Kidney capillary endothelial cell (primary cell): ENCODE results near the gene HNRNPUL1.
"Not testable (repeated sequence)": the region's sequence is repeated elsewhere in the genome, so short reads cannot be mapped to it uniquely, and the experiment has no call there.

Source experiments
- DNase-seq: peaks from one replicate; pipeline ENCODE4 v3.0.0-alpha.2; 2018; ENCODE audit warnings: low spot score

Gene HNRNPUL1

DNA sequence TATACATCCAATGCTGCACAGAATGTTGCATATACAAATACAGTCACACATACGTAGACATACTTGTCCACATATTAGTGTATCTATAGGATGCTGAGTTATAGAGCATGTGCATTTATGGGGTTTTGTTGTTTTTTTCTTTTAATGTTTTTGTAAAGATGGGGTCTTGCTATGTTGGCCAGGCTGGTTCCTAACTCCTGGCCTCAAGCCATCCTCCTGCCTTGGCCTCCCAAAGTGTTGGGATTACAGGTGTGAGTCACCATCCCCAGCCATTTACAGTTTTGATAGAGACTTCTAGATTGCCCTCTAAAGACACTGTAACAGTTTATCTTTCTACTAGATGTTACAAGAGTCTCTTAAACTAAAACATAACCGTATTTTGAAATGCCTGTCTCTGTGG is 14.3 kb downstream of the HNRNPUL1 start:
- DNase-seq = no peak

DNA sequence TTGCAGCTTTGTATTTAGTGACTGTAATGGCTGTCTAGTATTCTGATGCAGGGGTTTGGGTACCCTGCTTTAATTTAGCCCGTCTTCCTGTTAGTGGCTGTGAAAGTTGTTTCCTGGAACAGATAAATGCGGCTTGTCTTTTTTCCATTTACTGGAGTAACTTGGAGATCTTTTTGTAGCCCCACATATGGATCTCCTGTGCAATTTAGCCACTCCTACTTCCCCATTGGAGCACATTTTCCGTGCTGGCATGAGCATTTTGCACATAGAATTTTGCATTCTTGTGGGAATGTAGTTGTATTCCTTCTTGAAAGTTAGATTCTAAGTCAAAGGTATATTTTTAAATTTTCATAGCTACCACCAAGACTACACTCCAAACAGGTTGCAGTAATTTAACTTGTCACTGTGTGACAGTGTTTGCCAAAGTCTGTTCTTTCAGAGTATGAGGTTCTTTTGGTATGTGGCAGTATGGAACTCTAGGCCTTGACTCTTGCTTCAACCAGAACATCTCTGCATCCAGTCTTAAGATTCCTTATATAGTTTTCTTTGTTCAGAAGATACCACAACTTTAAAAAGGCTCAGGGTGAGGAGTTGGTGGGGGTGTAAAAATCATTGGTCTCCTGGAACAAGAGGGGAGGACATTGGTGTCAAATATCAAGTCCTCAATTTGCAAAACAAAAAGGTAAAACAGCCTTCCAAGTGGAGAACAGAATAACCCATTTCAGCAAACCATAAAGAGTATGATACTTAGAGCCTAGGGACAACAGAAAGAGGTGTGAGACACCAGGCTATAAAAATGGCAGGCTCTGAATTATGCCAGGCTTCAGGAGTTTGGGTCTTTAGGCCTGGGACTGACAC is 24.7 kb downstream of the HNRNPUL1 start:
- DNase-seq = no peak

DNA sequence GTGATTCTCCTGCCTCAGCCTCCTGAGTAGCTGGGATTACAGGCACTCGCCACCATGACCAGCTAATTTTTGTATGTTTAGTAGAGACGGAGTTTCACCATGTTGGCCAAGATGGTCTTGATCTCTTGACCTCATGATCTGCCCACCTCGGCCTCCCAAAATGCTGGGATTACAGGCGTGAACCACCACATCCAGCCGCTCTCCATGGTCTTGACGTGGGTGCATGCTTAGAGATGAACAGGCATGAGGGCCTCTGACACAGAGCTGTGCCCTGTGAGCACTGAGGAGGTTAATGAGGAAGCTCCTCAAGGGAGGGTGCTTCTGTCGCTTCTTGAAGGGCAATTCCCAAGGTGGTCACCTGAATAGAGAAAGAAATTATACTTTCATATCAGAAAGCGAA is 25.6 kb downstream of the HNRNPUL1 start:
- DNase-seq = not testable (repeated sequence)

DNA sequence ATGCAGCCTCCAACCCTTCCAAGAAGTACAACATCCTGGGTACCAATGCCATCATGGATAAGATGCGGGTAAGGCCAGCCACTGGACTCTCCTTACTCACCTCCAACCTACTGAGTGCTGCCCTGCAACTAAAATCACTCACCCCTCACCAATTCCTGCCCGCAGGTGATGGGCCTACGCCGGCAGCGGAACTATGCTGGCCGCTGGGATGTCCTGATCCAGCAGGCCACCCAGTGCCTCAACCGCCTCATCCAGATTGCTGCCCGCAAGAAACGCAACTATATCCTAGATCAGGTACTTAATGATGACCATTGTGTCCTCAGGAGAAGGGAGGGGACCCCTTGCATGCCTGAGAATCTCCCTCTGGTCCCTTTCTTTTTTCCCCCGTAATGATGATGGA is 30.2 kb downstream of the HNRNPUL1 start:
- DNase-seq = no peak

DNA sequence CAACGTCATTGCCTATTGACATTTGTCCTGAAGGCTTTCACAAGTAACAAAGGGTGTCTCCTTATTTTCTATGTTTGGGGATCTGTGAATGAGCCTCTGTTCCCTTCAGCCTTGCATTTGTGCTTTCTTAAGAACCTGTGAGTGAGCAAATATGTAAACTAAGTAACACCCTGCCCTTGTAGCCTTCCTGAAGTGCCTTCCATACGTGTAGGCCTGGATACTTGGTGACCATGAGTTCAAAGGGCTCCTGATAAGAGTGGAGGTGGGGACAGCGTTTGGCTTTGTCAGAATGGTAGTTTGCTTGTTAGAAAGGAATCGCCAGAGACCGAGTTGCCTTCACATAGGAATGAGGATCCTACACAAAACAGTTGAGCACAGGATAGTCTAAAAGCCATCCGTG is 31.3 kb downstream of the HNRNPUL1 start:
- no peak for DNase-seq

DNA sequence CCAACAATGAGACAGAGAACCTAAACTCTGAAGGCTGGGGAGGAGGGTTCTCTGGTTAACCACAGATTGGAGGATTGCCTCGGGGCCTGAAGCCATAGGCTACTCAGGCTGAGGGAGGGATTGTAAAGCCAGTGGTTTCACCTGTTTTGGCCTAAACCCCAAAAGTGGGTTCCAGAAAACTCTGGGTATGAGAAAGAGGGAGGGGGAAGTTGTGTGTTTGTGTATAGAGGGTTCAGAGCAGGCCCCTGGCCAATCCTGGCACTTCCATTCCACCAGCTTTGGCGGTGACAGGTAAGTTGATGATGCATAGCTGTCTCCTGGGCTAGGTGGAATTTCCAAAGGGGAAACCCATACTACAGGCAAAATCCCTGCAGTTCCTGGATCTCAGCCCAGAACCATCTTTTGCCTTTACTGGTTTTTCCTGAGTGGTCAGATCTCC is 32.3 kb downstream of the HNRNPUL1 start:
- DNase-seq = no peak

DNA sequence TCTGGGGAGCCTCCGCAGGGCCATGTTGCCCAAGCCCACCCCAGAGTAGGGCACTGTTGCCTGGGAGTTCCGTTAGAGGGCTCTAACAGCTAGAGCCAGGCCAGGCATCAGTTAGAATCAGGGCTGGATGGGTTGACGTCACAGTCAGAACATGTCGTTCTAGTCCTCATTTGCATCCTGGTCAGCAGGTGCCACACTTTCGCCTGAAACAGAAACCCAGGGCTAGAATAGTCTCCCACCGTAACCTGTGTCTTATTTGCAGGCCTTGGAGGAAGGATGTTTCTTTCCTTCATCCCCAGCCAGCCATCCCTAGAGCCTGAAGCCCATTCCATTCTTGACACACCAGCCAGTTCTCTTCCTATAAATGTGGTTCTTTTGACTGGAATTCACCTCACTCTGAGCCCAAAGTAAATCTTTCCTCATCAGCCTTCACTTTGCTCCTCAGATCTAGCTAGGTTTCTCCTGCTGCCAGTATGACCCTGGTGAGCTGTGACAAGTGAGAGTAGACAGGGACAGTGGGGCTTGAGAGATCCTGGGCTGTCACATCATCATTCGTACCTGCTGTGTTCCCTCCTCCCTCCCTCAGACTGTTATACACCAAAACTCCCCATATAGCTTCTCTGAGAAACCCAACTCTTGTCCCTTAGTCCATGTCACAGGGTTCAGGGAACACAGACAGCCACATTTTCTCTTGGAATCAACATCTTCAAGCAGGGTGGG is 33.6 kb downstream of the HNRNPUL1 start:
- DNase-seq = no peak

DNA sequence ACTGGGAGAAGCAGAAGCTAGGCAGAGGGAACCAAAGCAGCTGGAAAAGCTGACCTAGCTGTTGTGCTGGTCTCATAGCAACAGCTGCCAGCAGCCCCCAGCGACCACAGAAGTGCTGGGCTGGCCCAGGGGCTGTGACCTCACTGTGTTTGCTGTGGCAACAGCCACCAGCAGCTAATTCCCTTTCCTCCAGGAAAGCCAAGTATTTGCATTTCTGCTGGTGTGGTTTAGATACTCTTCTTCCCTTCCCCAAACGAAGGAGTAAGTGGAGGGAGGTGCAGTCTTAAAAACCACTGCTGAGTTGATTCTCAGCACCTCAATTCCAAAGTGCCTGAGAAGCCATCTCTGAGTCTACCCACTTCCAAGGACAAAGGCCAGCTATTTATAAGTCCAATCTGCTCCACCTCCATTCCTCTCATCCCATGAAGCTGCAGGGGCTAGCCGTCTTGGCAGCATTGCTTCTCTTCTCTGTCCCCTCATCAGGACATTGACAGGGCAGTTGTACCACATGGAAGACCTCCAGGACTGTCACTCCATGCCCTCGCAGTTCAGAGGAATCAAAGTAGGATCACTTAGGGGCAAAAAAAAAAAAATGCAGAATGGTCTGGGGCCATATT is 34.3 kb downstream of the HNRNPUL1 start:
- DNase-seq = no peak

DNA sequence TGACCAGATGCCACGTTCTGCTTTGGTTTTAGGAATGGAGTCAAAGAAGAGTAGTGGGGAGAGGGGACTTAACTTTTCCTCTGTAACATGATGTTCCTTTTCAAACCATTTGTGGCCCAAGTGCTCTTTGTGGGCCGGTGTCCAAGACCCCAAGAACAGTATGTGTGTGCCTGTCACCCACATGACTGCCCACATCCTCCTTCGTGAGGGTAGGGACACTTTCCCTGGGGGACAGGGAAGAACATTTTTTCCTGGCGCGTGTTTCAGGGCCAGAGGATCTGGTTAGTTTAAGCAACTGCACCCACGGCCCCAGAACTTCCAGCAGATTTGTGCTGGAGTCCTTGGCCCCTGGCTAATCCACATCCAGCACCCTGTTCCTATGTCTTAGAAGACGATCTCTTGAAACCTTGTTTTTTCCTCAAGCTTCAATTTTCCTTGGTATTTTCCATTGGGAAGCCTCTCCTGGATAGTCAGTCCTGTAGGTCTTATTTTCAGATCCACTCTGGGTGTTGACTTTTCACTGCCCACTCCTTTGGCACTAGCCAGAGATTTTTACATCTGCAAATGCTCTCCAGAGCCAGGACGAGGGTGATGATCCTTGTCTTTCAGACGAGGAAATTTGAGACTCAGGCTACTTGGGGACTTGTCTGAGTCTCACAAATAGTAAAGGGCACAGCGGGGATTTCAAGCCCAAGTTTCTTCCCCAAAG is 35.0 kb downstream of the HNRNPUL1 start:
- DNase-seq = no peak

DNA sequence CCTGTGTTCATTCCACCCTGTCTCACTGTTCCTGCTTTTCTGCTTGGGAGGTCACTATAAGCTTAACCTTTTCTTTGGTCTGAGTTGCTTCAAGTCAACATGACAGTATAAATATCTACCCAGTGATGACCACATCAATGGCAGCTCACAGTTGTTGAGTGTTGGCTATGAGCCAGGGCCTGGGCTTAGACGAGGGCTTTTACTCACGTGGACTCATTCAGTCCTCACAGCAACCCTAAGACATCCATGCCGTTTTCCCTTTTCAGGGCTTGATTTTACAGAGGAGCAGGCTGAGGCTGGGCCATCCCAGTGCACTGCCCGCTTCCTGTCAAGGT is 35.5 kb downstream of the HNRNPUL1 start:
- peak; percentile 66 for DNase-seq

DNA sequence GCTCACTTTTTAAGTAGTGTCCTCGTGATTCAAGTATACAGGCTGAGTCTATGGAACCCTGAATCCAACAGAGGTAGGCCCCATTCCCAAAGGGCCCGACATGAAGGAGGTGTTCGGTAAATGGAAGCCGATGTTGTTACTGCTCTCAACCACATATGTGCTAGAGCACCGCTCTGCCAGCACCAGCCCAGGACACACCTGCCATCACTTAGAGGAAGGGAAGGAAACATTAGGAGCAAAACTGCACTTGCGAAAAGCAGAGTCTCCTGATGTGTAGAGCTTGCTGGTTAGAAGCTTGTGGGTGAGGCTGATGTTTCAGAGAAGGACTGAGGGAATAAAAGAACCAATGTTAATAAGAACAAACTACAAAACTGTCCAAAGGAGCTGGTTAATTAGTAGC is 36.4 kb downstream of the HNRNPUL1 start:
- DNase-seq = no peak

DNA sequence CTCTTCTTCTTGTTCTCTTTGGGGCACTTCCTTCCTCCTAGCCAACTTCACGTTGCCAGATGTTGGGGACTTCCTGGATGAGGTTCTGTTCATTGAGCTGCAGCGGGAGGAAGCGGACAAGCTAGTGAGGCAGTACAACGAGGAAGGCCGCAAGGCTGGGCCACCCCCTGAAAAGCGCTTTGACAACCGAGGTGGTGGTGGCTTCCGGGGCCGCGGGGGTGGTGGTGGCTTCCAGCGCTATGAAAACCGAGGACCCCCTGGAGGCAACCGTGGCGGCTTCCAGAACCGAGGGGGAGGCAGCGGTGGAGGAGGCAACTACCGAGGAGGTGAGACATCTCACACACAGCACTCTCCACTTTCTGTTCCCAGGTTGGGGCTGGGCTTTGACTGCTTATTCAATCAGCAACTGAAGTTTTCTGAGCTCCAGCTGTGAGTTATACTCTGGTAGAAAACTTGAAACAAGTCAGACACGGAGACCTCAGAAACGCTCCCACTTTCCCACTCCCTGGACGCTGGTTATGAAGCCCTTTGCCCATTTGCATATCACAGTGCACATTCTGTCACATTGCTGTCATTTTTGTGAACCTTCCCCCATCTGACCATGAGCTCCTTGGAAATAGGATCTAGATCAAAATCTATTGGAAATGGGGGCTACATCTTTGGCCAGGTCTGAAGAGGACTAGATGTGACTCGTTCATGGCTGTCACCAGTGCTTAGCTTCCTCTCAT is 38.6 kb downstream of the HNRNPUL1 start:
- DNase-seq = no peak

DNA sequence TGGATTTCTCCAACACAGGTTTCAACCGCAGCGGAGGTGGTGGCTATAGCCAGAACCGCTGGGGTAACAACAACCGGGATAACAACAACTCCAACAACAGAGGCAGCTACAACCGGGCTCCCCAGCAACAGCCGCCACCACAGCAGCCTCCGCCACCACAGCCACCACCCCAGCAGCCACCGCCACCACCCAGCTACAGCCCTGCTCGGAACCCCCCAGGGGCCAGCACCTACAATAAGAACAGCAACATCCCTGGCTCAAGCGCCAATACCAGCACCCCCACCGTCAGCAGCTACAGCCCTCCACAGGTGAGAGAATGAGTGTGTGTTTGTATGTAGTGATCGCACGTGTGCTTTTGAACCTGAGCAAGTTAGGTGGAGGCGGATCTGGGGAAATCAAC is 39.8 kb downstream of the HNRNPUL1 start:
- no peak for DNase-seq

DNA sequence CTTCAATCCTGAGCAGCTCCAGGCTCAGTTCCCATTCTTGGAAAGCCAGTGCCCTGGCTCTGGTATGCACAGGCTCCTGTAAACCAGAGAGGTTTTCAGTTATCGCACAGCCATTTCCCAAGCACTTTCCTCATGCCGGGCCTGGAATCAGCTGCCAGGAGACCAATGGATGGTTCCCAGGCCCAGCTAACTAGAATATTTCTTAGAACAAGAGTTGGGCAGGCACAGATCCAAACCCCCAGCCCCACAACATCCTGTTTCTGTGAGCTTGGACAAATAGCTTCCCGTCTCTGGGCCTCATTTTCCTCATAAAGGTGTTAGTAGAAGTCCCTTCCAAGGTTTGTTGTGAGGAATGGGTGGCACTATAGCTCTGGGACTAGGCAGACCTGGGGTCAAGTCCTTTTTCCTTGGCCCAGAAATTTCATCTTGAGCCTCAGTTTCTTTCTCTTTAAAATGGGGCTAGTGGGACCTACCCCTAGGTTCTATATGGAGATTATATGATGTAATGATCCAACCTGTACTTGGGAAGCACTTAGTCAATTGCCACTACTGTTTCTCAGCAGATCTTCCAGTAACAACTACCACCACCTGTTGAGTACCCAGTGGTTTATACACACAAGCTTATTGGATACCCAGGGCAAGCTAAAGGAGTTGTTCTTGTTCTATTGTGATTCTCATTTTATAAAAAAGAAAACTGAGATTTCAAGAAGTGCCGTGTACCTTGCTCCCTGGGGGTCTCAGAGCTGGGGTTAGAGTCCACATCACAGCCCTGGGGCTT is 40.7 kb downstream of the HNRNPUL1 start:
- no peak for DNase-seq

DNA sequence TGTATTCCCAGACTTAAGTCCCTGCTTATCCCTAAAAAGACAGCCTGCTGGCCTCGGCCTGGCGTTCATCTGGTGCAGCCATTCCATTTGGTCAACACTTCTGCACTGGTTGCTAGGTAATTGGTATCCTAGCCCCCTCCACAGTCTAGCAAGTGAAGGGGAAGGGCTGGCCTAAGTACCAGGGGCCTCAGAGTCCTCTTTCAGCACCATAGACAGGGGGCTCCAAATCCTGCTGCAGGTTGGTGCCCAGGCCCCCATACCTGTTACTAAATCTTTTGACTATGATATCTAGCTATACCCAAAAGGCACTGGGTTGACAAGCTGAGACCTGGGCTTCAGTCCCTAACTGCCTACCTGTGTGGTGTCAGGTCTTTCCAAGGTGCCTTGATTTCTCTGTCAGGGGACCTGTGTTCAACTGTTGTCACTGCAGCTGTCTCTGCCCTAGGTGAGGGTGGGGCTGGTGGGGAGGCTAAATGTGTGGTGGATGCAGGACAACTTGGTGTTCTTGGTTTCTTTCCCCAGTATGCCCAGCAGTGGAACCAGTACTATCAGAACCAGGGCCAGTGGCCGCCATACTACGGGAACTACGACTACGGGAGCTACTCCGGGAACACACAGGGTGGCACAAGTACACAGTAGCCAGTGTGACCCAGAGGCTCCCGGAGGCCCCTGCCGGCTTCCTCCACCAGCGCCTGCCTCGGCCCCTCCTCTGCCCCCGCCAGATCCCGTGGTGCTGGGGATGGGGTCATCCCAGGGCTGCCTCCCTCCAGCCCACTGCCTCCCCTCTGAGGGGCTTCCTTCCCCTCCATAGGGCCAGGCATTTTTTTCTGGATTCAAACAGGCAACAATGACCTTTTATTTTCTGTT is 42.0 kb downstream of the HNRNPUL1 start:
- no peak for DNase-seq

DNA sequence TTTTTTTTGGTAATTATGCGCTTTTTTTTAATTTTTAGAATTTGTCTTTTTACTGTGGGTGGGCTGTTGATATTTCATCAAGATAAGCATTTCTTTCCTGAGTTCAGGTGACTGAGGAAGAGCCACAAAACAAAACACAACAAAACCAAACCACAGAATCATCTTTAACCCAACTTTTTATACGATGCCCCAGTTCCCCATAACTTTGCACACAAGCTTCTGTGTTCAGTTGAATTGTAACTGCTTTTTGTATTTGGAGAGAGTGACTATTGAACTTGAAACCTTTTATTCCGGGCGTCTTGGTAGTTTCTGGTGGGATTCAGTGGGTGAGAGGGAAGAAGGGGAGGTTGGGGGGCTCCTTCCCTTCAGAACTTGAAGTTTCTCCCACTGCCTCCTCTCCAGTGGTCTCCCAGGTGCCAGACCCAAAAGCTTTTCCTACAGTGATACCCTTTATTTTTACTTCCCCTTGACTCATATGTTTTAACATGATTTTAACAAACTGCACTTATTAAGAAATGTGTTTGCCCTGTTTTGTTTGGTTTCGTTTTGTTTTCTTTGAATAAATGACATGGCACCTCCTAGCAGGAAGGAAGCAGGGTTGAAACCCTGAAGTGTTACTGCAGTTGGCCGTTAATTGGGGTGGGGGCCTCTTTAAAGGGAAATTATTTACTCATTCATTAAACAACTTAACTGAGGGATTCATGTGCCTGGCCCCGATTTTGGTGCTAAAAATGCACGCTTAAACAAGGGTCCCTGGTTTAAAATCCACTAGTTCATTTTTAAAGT is 43.1 kb downstream of the HNRNPUL1 start:
- no peak for DNase-seq

DNA sequence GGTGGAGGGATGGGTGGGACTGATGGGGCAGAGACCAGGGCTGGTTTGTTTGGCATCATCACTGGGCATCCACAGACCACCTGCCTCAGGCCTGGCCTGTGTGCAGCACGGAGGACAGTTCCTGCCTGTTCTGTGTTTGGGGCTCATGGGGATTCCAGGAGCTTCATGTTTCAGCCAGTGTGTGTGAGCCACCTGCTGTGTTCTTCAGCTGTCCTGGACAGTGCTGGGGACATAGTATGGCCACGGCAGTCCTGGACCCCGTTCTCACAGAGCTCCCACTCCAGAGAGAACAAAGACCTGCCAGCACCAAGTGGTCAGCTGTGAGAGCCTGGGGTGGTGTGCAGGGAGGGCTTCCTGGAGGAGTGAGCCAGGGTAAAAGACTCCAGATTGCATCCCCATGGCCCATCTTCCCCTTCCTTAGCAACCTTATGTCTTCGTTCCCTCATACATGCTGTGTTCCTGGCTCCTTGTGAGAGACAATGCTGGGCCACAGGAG is 43.8 kb downstream of the HNRNPUL1 start:
- DNase-seq = no peak

DNA sequence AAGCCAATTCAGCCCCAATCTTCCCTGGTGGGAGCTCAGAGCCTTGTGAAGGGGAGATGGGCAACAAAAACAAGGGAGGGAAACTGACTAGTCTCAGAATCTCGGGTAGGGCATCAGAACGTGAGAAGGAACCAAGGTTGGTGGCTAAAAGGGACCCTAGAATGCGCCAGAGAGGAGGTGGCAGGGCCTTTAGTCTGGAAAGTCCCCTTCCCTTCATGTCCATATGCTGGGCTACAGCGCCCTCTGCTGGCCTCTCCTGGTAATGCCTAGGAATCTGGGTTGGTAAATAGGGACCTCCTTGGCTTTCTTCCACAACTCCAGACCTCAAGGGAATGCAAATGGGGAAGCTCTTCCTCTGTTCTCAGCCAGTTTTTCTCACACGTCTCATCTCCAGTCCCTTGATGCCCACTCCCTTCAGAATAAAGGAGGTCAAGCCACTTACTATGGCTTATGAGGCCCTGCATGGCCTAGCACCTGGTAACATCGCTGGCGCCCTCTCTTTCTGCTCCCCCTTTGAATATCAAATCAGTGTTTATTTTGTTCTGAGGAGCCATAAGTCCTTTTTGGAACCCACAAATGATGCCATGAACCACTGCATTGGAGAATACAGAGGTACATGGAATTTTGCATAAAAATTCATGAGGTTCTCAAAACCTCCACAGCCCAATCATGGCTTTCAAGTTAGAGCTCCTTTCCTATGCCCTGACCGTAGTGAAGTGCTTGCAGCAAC is 44.4 kb downstream of the HNRNPUL1 start:
- peak; percentile 70 for DNase-seq
